ENCODE results near the gene HACD3.

GRCh38 chr15:65578904-65579728 is 48.9 kb downstream of the HACD3 start:
- no peak for TF ChIP-seq MAX (IDR thresholded peaks at IDR 0.05)
- no peak for TF ChIP-seq UBTF (CRISPR knock-in tag; IDR thresholded peaks at IDR 0.05)
- TF ChIP-seq ZNF7 (CRISPR knock-in tag; IDR thresholded peaks at IDR 0.05) = no peak
- TF ChIP-seq CTCF (CRISPR knock-in tag; IDR thresholded peaks at IDR 0.05) = no peak
- TF ChIP-seq POLR2A (IDR thresholded peaks at IDR 0.05; ENCODE audit: insufficient read depth in 1 of 2, low read depth in 2 of 2, low read length in 2 of 2) = no peak; a peak in 1 of 4 replicates
- TF ChIP-seq NFIC (IDR thresholded peaks at IDR 0.05; ENCODE audit: low read length) = no peak
- TF ChIP-seq ZNF782 (CRISPR knock-in tag; IDR thresholded peaks at IDR 0.05; ENCODE audit: borderline replicate concordance) = no peak
- no peak for TF ChIP-seq ZNF281 (CRISPR knock-in tag; IDR thresholded peaks at IDR 0.05; ENCODE audit: borderline replicate concordance)
- TF ChIP-seq ZNF550 (CRISPR knock-in tag; IDR thresholded peaks at IDR 0.05; ENCODE audit: borderline replicate concordance) = no peak
- TF ChIP-seq HDAC6 (IDR thresholded peaks at IDR 0.05; ENCODE audit: low read depth, low read length) = no peak
- no peak for TF ChIP-seq ZNF644 (CRISPR knock-in tag; IDR thresholded peaks at IDR 0.05; ENCODE audit: low read depth)

Measured in HepG2 (cell line).